K562 (cell line): ENCODE results near the gene TKTL1.

Experiments used
- CEBPB ChIP-seq: fragments of 450-650 bp; IDR thresholded peaks from 2 replicates; pipeline ENCODE4 v1.6.1; 2016; ENCODE audit warnings: missing genetic modification characterization, missing compliant biosample characterization
- CTCF ChIP-seq, 3 experiments: IDR thresholded peaks in 2 of 3; conservative IDR thresholded peaks in 1 of 3; 2 replicates each; pipeline ENCODE4 v1.5.1; 2011 to 2012; ENCODE audit warnings: low read length in 3 of 3, mild to moderate bottlenecking in 3 of 3, control low read depth in 2 of 3, improper control_type of control experiment in 1 of 3, inconsistent platforms in 1 of 3, low read depth in 1 of 3, mixed read lengths in 1 of 3, moderate library complexity in 1 of 3; ENCODE audit not compliant: insufficient read depth in 2 of 3
- EZH2 ChIP-seq: IDR thresholded peaks from 2 replicates; pipeline ENCODE4 v1.6.1; 2012; ENCODE audit warnings: low read depth, mild to moderate bottlenecking, inconsistent platforms, low read length, borderline replicate concordance
- KLF10 ChIP-seq: fragments of 250-450 bp; sonication (Bioruptor Pico); IDR thresholded peaks from 2 replicates; pipeline ENCODE4 v1.6.1; 2021; ENCODE audit warnings: matching md5 sums
- TAF1 ChIP-seq: IDR thresholded peaks from 2 replicates; pipeline ENCODE4 v1.6.1; 2011; ENCODE audit warnings: mild to moderate bottlenecking, low read length, moderate library complexity; ENCODE audit not compliant: insufficient read depth, control insufficient read depth, severe bottlenecking; ENCODE audit errors: extremely low read depth
- TF ChIP-seq, protein P1 (sequence below): sonication (generic); formaldehyde crosslinking; IDR thresholded peaks from 2 replicates; pipeline ENCODE4 v1.8.0; 2022; ENCODE audit warnings: missing genetic modification reagents, mild to moderate bottlenecking, borderline replicate concordance

GRCh38 chrX:154368630-154369448 is 73.2 kb downstream of the TKTL1 start:
- TF ChIP-seq KLF10 (CRISPR knock-in tag) (no peak), TAF1 (peak; percentile 31), CTCF (IDR thresholded peaks at IDR 0.05 in 2 of 3, conservative IDR thresholded peaks at IDR 0.05 in 1 of 3; ENCODE audit: insufficient read depth in 2 of 3, low read depth in 1 of 3, low read length in 3 of 3) (no peak), EZH2 (no peak), CEBPB (no peak)
- TF ChIP-seq, protein P1, sequence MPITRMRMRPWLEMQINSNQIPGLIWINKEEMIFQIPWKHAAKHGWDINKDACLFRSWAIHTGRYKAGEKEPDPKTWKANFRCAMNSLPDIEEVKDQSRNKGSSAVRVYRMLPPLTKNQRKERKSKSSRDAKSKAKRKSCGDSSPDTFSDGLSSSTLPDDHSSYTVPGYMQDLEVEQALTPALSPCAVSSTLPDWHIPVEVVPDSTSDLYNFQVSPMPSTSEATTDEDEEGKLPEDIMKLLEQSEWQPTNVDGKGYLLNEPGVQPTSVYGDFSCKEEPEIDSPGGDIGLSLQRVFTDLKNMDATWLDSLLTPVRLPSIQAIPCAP = no peak
